Measurements from ENCODE around the gene IRAK1.

DNA sequence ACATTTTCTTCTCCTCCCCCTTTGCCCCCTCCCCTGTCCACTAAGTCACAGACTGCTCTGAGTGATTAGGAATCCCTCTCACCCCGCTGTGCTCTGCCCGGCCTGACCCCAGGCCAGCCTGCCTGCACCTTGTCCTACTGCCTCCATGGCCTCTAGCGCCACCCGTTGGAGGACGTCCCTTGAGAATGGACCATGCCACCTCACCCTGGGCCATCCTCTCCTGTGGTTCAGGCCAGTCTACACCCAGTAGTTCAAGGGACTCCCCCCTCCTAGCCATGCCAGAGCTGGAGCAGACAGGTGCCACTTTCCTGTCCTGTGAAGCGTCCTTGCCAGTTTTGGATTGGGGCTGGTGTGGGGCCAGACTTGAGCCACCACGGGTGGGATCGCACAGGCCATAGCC, 9.7 kb upstream of the IRAK1 start:
- TF ChIP-seq, protein P1, sequence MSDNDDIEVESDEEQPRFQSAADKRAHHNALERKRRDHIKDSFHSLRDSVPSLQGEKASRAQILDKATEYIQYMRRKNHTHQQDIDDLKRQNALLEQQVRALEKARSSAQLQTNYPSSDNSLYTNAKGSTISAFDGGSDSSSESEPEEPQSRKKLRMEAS (IDR thresholded peaks at IDR 0.05; ENCODE audit: low read depth) = no peak
- TF ChIP-seq TAF1 (IDR thresholded peaks at IDR 0.05; ENCODE audit: borderline replicate concordance, low read depth, low read length) (no peak), NRF1 (IDR thresholded peaks at IDR 0.05; ENCODE audit: low read depth, low read length) (no peak), EP300 (IDR thresholded peaks at IDR 0.05; ENCODE audit: borderline replicate concordance in 1 of 2, low read depth in 1 of 2, low read length in 1 of 2) (no peak), YY1 (IDR thresholded peaks at IDR 0.05; ENCODE audit: low read depth) (no peak), RFX5 (IDR thresholded peaks at IDR 0.05; ENCODE audit: low read length) (no peak)
- TF ChIP-seq, protein P2, sequence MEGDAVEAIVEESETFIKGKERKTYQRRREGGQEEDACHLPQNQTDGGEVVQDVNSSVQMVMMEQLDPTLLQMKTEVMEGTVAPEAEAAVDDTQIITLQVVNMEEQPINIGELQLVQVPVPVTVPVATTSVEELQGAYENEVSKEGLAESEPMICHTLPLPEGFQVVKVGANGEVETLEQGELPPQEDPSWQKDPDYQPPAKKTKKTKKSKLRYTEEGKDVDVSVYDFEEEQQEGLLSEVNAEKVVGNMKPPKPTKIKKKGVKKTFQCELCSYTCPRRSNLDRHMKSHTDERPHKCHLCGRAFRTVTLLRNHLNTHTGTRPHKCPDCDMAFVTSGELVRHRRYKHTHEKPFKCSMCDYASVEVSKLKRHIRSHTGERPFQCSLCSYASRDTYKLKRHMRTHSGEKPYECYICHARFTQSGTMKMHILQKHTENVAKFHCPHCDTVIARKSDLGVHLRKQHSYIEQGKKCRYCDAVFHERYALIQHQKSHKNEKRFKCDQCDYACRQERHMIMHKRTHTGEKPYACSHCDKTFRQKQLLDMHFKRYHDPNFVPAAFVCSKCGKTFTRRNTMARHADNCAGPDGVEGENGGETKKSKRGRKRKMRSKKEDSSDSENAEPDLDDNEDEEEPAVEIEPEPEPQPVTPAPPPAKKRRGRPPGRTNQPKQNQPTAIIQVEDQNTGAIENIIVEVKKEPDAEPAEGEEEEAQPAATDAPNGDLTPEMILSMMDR (IDR thresholded peaks at IDR 0.05) = no peak
- TF ChIP-seq, protein P3, sequence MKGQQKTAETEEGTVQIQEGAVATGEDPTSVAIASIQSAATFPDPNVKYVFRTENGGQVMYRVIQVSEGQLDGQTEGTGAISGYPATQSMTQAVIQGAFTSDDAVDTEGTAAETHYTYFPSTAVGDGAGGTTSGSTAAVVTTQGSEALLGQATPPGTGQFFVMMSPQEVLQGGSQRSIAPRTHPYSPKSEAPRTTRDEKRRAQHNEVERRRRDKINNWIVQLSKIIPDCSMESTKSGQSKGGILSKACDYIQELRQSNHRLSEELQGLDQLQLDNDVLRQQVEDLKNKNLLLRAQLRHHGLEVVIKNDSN (IDR thresholded peaks at IDR 0.05; ENCODE audit: borderline replicate concordance, low read depth) = no peak
